Vagina (tissue), 2 donors: ENCODE results near the gene MVD.

Experiments
- CTCF ChIP-seq, 3 experiments: fragments of 450-650 bp in 2 of 3; fragments of 200-600 bp in 1 of 3; sonication (generic) in 1 of 3; IDR thresholded peaks; one replicate each; pipeline ENCODE4 v1.5.1; 2017 to 2019; ENCODE audit warnings: antibody characterized with exemption in 3 of 3, mild to moderate bottlenecking in 2 of 3, moderate library complexity in 2 of 3
- POLR2A ChIP-seq, 2 donors: fragments of 450-650 bp; IDR thresholded peaks; one replicate each; pipeline ENCODE4 v1.6.1; 2017; ENCODE audit warnings: antibody characterized with exemption in 2 of 2, mild to moderate bottlenecking in 2 of 2, moderate library complexity in 2 of 2

DNA sequence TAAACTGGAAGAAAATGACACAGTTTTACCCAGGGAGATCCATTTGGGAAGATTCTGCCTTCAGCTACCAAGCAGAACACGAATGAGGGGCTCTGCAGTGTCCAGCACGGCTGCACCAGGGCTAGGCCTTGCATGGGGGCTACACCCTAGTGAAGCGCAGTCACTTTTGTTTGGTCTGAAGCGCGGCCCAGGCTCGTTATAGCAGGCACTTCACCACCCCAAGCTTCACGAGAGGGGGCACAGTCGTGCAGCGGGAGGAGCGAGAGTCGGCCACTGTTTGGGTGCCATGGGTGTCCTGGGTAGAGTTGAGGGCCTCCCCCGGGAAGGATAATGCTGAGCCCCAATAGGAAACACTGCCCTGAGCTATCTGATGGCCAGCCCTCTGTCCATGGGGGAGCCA, 46.2 kb downstream of the MVD start:
- TF ChIP-seq CTCF (IDR thresholded peaks at IDR 0.05) (no peak), POLR2A (IDR thresholded peaks at IDR 0.05) (no peak)
